Stomach (tissue), 9 donors: Measurements from ENCODE around the gene CNNM4. TPM values are rescaled to one million over a fixed set of nuclear protein-coding genes. Genes with fewer than 3 reads are reported as not detected.

ENCODE experiments used
- DNase-seq, 2 donors: peaks; one replicate each; pipeline versions ENCODE4 v3.0.0 to v3.0.0-alpha.2; 2013 to 2019
- H3K27ac ChIP-seq, 5 donors: fragments of 200-600 bp in 4 of 5; sonication (generic) in 4 of 5; one replicate each; pipeline ENCODE4 v1.5.1; 2013 to 2019; ENCODE audit warnings: mild to moderate bottlenecking in 1 of 5, moderate library complexity in 1 of 5
- H3K27me3 ChIP-seq, 3 donors: fragments of 200-600 bp; sonication (generic); one replicate each; pipeline ENCODE4 v1.5.1; 2017 to 2019; ENCODE audit warnings: mixed run types in 1 of 3
- H3K36me3 ChIP-seq, 4 donors: fragments of 200-600 bp; sonication (generic); 1 replicate in 3 of 4; 2 replicates in 1 of 4; pipeline ENCODE4 v1.5.1; 2016 to 2019
- H3K4me1 ChIP-seq, 4 donors: fragments of 200-600 bp; sonication (generic); one replicate each; pipeline ENCODE4 v1.5.1; 2016 to 2019
- H3K4me3 ChIP-seq, 4 donors: fragments of 200-600 bp; sonication (generic) in 3 of 4; one replicate each; pipeline ENCODE4 v1.5.1; 2016 to 2019; ENCODE audit warnings: mild to moderate bottlenecking in 1 of 4
- H3K9me3 ChIP-seq, 4 donors: fragments of 200-600 bp; sonication (generic); one replicate each; pipeline ENCODE4 v1.5.1; 2016 to 2019
- CTCF ChIP-seq, 7 experiments: fragments of 450-650 bp in 4 of 7; fragments of 200-600 bp in 3 of 7; sonication (generic) in 3 of 7; IDR thresholded peaks; one replicate each; pipeline ENCODE4 v1.5.1; 2016 to 2019; ENCODE audit warnings: antibody characterized with exemption in 7 of 7, control low read depth in 2 of 7, mild to moderate bottlenecking in 1 of 7
- EP300 ChIP-seq: sonication (generic); formaldehyde crosslinking; IDR thresholded peaks from one replicate; pipeline ENCODE4 v1.6.1; 2017; ENCODE audit warnings: antibody characterized with exemption
- POLR2A ChIP-seq, 4 donors: fragments of 450-650 bp; IDR thresholded peaks; one replicate each; pipeline ENCODE4 v1.6.1; 2016; ENCODE audit warnings: antibody characterized with exemption in 4 of 4, control low read depth in 2 of 4, mild to moderate bottlenecking in 1 of 4, moderate library complexity in 1 of 4
- POLR2AphosphoS5 ChIP-seq, 3 donors: sonication (generic); formaldehyde crosslinking; IDR thresholded peaks; one replicate each; pipeline ENCODE4 v1.6.1; 2016; ENCODE audit warnings: antibody characterized with exemption in 3 of 3
- WGBS, 5 donors: extraction: QIAGEN DNeasy Blood & Tissue Kit in 3 of 5; methylation state at CpG; one replicate each; pipeline versions ENCODE4 v1.1.5 to v1.1.7; 2013 to 2018; 5-methylcytosine and 5-hydroxymethylcytosine counted together
- intact Hi-C: fragments of 100-400 bp; cut with DNase I; formaldehyde crosslinking; loops from one replicate; pipeline ENCODE4 v1.15.1; 2023; ENCODE audit warnings: low total_unique reads
- polyA plus RNA-seq, 3 donors: library from polyadenylated mRNA; stranded (reverse); fragments of 200-250 nt; gene quantifications; one replicate each; pipeline ENCODE4 v1.2.3, GENCODE V29; 2013
- total RNA-seq, 5 donors: library from RNA; depleted of rRNA; stranded (reverse); fragments of >200 nt; gene quantifications; one replicate each; pipeline versions ENCODE4 v1.1.0 to v1.2.3, GENCODE V29; 2014 to 2016
- donor health status: healthy with polysubstance abuse.
- donor health status: Bipolar disorder and iron deficiency.
- donor health status: healthy.

The CNNM4 gene
- total and polyA plus RNA-seq, 8 donors, result 1.2 to 26.6 (median 2.8) TPM

GRCh38 chr2:96819128-96819875 is 58.6 kb downstream of the CNNM4 start:
- WGBS, 5 donors, result 37 to 56% (median 38%) methylated on average over 7 to 10 of the region's 10 CpGs
- no peaks in the 10 kb centered on the region for H3K27me3 ChIP-seq
- TF ChIP-seq EP300 (no peak), POLR2AphosphoS5 (IDR thresholded peaks at IDR 0.05) (peak in 2 of 3 donors; percentile 73 to 82)
- peaks cover 3 to 32% (median 20%) of the 10 kb centered on the region in 4 donors for H3K36me3 ChIP-seq
- no peaks in the 10 kb centered on the region for H3K9me3 ChIP-seq
- H3K27ac ChIP-seq, result peak overlapping the region in 4 of 5 donors; percentile 15 to 51 (median 36)
- DNase-seq, result peak; percentile 89 to 92
- H3K4me3 ChIP-seq, result peak overlapping the region; percentile 12 to 88 (median 76)
- H3K4me1 ChIP-seq, result peaks cover 71 to 82% (median 77%) of the 10 kb centered on the region in 4 donors
- intact Hi-C loops, result no loop called here

- DNase-seq, result no peak
- Histone ChIP-seq H3K4me1 (peaks cover 71 to 86% (median 78%) of the 10 kb centered on the region in 4 donors), H3K9me3 (no peaks in the 10 kb centered on the region), H3K27me3 (no peaks in the 10 kb centered on the region), H3K4me3 (peak overlapping the region in 1 of 4 donors; percentile 88), H3K36me3 (peaks cover 5 to 39% (median 26%) of the 10 kb centered on the region in 4 donors), H3K27ac (peak overlapping the region in 4 of 5 donors; percentile 15 to 51 (median 31))
- TF ChIP-seq POLR2A (IDR thresholded peaks at IDR 0.05) (no peak), EP300 (no peak), CTCF (IDR thresholded peaks at IDR 0.05) (no peak), POLR2AphosphoS5 (IDR thresholded peaks at IDR 0.05) (no peak)
- 75 to 82% (median 79%) methylated on average over 12 of the region's 12 CpGs for WGBS, 5 donors
- intact Hi-C loops, result no loop called here
These were observed 59.3 kb downstream of the CNNM4 start for GRCh38 chr2:96819876-96820511.

- Histone ChIP-seq H3K27me3 (no peaks in the 10 kb centered on the region), H3K9me3 (no peaks in the 10 kb centered on the region), H3K4me3 (no peak overlapping the region), H3K36me3 (peaks cover 14 to 51% (median 38%) of the 10 kb centered on the region in 4 donors), H3K4me1 (peaks cover 65 to 85% (median 71%) of the 10 kb centered on the region in 4 donors), H3K27ac (peak overlapping the region in 2 of 5 donors; percentile 38 to 51)
- WGBS, 5 donors, result 60 to 76% (median 65%) methylated on average over 11 of the region's 11 CpGs
- no peak for DNase-seq
- no peak for TF ChIP-seq CTCF (IDR thresholded peaks at IDR 0.05)
- TF ChIP-seq EP300, result no peak
- no peak for TF ChIP-seq POLR2A (IDR thresholded peaks at IDR 0.05)
- TF ChIP-seq POLR2AphosphoS5 (IDR thresholded peaks at IDR 0.05), result no peak
- intact Hi-C loops, result no loop called here
These were observed 60.5 kb downstream of the CNNM4 start for GRCh38 chr2:96821113-96821675.

GRCh38 chr2:96822786-96823185 is 62.1 kb downstream of the CNNM4 start:
- Histone ChIP-seq H3K9me3 (no peaks in the 10 kb centered on the region), H3K4me1 (peaks cover 56 to 75% (median 63%) of the 10 kb centered on the region in 4 donors), H3K27ac (no peak overlapping the region), H3K36me3 (peaks cover 27 to 67% (median 54%) of the 10 kb centered on the region in 4 donors), H3K27me3 (no peaks in the 10 kb centered on the region), H3K4me3 (no peak overlapping the region)
- intact Hi-C loops, result no loop called here
- DNase-seq, result no peak
- WGBS, 5 donors, result 73 to 87% (median 81%) methylated on average over 4 of the region's 4 CpGs
- no peak for TF ChIP-seq EP300
- no peak for TF ChIP-seq POLR2A (IDR thresholded peaks at IDR 0.05)
- TF ChIP-seq POLR2AphosphoS5 (IDR thresholded peaks at IDR 0.05), result no peak
- TF ChIP-seq CTCF (IDR thresholded peaks at IDR 0.05), result no peak
